Measurements from ENCODE around the gene PBX3.

The PBX3 gene

GRCh38 chr9:125972012-125972729, 225.0 kb downstream of the PBX3 start:
- no peak for TF ChIP-seq CTCF (IDR thresholded peaks at IDR 0.05; ENCODE audit: low read depth, low read length)

DNA sequence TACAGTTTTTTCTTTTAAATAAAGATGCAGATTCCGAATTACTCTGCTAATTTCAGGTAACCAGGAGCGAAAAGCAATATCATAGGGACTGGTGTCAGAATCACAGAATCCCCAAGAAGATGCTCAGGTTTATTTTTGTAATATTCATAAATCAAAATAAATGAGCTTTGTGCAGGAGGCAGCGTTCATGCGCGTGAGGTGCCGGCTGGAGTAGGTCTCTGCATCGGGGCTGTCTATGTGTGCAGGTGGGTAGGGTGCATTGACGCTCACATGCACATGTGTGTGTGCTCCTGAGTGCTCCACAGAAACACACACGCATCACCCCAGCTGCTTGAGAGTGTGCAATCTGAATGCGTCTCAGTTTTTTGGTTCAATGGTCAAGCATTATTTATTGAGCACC, 226.4 kb downstream of the PBX3 start:
- no peak for DNase-seq (ENCODE audit: extremely low read depth, low read depth)
- no peak for TF ChIP-seq CTCF (IDR thresholded peaks at IDR 0.05; ENCODE audit: low read depth, low read length)

More at GRCh38 chr9:125972012-125972729, 225.0 kb downstream of the PBX3 start:
- no peak for DNase-seq (ENCODE audit: extremely low read depth, low read depth)

DNA sequence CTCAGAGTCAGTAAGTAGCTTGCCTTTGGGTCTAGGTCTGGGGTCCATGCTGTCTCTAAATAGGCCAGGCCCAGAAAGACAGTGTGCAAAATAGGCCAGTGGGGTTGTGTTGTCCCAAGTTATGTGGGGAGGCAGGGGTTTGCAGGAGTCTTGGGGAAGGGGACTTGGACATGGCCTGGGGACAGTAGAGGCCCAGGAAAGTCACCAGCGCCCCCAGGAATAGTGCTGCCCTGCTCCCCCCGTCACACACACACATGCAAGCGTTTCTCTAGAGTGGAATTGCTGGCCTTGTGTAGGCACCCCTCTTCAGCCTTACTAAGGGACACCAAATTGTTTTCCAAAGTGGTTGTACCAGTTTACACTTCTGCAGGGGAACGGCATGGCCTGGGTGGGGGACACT, 227.5 kb downstream of the PBX3 start:
- no peak for TF ChIP-seq CTCF (IDR thresholded peaks at IDR 0.05; ENCODE audit: low read depth, low read length)

DNA sequence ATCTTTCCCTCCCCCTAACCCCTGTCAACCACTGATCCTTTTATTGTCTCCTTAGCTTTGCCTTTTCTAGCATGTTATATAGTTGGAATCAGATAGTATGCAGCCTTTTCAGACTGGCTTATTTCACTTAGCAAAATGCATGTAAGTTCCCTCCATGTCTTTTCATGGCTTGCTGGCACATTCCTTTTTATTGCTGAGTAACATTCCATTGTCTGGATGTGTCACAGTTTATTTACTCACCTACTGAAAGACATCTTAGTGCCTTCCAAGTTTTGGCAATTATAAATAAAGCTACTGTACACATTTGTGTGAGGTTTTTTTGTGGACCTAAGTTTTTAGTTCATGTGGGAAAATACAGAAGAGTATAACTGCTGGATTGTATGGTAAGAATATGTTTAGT, 230.1 kb downstream of the PBX3 start:
- DNase-seq (ENCODE audit: extremely low read depth, low read depth) = no peak

More for the DNA sequence above, 227.5 kb downstream of the PBX3 start:
- no peak for DNase-seq (ENCODE audit: extremely low read depth, low read depth)

DNA sequence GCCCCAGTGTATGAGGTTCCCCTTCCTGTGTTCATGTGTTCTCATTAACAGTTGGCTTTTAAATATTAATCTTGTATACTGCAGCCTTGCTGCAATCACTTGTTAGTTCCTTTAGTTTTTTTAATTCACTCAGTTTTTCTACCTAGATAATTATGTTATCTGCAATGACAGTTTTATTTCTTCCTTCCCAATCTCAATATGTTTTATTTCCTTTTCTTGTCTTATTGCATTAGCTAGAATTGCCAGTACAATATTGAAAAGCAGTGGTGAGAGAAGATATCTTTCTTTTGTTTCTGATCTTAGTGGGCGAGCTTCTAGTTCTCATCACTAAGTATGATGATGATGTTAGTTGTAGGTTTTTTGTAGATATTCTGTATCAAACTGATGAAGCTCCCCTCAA, 232.2 kb downstream of the PBX3 start:
- no peak for DNase-seq (ENCODE audit: extremely low read depth, low read depth)
- no peak for TF ChIP-seq CTCF (IDR thresholded peaks at IDR 0.05; ENCODE audit: low read depth, low read length)

More for the DNA sequence above, 230.1 kb downstream of the PBX3 start:
- no peak for TF ChIP-seq CTCF (IDR thresholded peaks at IDR 0.05; ENCODE audit: low read depth, low read length)

- TF ChIP-seq CTCF (IDR thresholded peaks at IDR 0.05; ENCODE audit: low read depth, low read length) = no peak
- no peak for DNase-seq (ENCODE audit: extremely low read depth, low read depth)
Measured at GRCh38 chr9:125982798-125983406, 235.7 kb downstream of the PBX3 start.

DNA sequence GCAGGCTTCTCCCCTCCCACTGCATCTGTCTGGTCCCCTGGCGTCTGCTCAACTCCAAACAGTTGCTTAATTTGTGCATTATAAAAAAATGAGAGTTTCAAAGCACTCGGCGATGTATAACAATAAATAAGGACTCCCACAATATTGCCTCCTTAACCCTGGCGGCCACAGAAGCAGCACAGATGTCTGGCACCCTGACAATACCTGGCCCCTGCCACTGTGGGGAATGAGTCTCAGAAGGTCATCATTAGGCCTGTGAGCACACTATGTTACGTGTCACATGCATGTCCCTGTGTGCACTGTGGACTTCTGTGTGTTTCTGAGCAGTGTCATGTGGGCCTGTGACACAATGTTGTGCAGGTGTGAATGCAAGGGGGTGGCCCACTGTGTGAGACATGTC, 236.5 kb downstream of the PBX3 start:
- no peak for DNase-seq (ENCODE audit: extremely low read depth, low read depth)
- no peak for TF ChIP-seq CTCF (IDR thresholded peaks at IDR 0.05; ENCODE audit: low read depth, low read length)
